Stimulated activated CD8-positive, alpha-beta memory T cell treated with anti-CD3 and anti-CD28 coated beads, Interleukin-4, amount 100 ng/mL, for 24 hours (primary cell): ENCODE measurements around the gene PKNOX2.

Source experiments
- DNase-seq: peaks from one replicate; pipeline ENCODE4 v3.0.0-alpha.2; 2020; ENCODE audit warnings: low read depth

PKNOX2 gene

DNA sequence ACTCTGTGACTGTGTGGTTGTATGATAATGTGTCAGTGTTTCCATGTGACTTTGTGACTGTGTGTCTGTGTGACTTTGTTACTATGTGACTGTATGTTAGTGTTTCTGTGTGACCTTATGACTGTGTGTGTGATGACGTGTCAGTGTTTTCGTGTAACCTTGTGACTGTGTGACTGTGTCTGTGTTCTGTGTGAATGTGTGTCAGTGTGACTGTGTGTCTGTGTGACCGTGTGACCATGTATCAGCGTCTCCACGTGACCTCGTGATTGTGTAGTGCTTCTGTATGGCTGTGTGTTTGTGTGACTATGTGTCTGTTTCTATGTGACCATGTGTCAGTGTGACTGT lies 9.5 kb upstream of the PKNOX2 start:
- DNase-seq, result no peak

DNA sequence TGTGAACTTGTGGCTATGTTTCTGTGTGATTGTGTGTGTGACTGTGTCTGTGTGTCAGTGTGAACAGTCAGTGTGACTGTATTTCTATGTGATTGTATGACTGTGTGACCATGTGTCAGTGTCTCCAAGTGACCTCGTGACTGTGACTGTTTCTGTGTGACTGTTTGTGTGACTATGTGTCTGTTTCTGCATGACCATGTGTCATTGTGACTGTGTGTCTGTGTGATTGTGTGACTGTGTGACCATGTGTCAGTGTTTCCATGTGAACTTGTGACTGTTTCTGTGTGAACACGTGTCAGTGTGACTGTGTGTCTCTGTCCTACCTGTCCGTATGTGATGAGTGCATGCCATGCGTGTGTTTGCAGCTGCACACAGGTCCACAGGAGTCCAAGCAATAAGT lies 8.8 kb upstream of the PKNOX2 start:
- DNase-seq, result no peak

DNA sequence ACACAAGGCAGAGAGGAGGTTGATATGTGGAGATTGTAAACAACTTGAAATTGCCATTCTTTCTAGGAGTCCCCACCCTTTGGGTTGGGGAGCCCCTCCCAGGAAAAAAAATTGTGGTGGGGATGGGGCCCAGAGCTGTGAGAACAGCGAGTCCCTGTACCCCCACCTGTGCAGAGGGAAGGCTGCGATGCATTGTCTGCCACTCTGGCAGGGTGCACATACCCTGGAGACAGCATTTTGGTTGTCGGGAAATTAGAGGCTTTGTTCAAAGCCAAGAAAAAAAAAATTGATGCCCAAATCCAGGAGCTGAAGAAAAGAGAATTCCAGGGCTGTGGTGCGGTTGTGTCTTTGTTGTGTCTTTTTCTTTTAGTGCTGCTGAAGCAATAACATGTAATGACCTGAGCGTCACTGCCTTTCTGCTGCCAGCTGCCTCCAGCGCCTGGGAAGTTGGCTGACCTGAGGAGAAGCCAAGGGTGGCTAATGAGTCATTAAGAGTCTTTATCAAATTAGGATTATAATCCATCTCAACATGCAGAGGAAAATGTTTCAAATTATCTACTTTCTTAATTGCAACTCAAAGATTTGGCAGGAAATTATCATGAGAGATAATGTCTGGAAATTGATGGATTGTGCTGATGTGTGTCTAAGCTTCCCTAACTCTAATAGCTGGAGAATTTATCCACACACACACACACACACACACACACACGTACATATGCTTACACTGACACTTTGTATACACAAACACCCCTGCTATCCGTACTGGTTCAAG lies 8.0 kb upstream of the PKNOX2 start:
- no peak for DNase-seq

DNA sequence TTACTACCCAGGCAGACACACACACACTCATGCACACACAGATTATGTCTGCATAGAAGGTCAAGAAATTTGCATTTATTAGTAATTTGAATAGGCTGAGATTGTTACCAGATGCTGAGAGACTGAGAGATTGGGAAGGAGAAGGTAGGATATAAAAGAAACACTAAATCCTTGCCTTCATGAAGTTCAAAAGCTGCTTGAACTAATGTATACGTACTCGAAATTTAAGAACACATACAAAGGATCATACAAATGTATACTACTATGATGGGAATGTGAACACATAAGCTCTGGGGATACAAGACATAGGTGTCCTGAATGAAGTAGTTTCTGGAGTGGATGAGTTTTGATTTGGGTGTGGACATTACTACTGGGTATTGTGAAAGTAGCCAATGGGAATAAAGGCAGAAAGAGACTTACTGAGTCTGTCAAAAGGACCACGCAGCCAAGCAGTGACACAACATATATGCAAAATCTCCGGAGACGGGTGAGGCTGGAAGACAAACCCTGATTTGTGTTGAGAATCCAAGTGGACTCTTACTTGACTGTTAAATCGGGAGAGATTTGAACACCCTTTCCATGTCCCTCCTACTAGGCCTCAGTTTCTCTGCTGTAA lies 7.3 kb upstream of the PKNOX2 start:
- DNase-seq, result no peak

DNA sequence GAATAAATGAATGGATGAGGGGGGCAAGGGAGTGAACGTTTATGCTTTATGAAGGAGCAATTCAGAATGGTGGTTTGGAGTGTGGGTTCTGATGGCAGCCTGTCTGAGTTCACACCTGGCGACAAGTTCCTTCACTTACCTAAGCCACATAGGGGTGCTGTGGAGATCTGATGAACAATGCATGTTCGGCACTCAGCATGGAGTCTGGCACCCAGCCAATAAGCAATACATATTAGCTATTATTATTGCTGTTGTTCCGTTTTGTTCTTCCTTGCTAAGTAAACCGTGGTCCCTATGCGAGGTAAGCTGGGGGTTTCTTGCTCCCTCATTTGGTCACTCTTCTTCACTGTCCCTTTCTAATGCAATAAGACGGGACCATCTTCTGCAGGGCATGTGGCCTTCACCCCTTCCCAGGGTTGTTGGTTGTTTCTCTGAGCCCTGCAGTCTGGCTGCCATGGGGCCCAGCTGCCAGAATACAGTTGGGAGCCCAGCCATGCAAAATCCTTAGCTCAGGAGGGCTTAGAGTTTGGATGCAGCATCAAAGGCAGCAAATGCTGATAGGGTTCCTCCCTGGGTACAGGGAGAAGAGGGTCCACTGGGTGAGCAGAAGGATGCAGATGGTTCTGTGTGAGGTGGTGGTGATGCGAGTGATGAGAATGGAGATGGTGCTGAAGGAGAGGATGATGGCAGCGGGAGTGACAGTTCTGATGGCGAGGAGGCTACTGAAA lies 6.4 kb upstream of the PKNOX2 start:
- DNase-seq, result no peak

DNA sequence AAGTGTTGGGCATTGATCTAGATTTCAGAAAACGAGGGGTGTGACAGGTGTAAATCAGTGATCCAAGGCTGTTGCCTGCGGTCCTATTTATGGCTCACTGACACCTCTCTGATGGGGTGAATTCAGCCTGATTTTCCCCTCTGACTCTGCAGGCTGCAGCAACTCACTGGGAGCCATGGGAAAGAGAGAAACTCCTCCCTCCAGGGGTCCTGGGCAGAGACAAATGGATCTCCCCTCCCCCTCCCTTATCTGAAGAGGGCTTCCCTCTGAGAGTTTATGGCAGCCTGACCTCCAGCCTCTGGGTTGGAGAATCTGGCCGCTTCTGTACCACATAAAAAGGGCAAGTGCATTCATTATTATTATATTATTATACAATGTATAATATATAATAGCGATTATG lies 1.8 kb upstream of the PKNOX2 start:
- DNase-seq, result no peak

DNA sequence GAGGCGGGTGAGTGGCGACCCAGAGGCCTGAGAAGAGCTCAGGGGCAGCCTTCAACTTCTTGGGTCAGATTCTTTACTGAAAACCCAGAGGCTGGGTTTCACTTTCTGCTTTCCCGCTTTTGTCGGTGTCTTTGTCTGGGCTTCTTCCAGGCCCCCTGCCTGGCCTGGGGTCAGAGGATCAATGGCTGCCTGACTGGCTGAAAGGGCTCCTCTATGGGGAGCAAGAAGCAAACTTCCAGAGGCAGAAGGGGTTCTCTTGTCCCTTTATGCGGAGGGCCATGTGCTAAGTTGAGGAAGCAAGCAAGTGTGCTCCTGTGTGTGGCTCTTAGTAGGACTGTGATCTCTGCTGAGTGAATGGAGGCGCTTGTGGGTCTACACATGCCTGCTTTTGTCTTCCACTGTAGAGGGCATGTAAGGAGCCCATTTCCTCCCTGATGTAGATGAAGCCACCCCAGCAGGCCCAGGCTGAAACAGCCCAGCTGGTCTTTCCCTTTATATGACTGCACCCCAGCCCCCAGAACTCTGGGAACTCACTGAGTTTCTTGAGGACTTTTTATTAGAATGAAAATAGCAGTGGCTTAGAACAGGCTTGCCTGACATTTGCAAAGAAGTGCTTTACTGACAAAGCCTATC lies 1.0 kb upstream of the PKNOX2 start:
- no peak for DNase-seq

DNA sequence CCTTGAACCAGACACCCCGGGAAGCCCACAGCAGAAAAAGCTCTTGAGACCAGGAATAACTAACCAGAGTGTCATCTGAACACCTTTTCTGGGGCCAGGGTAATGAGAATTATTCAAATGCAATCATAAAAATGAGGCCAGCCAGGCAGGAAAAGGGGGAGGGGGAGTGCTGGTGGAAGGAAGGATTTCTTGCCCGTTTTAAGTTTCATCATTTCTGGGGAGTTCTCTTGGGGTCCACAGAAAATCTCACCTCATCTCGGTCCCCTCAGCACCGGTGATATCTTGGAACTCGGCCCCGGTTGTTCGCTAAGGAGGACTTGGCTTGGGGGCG lies 495 bp upstream of the PKNOX2 start:
- no peak for DNase-seq

DNA sequence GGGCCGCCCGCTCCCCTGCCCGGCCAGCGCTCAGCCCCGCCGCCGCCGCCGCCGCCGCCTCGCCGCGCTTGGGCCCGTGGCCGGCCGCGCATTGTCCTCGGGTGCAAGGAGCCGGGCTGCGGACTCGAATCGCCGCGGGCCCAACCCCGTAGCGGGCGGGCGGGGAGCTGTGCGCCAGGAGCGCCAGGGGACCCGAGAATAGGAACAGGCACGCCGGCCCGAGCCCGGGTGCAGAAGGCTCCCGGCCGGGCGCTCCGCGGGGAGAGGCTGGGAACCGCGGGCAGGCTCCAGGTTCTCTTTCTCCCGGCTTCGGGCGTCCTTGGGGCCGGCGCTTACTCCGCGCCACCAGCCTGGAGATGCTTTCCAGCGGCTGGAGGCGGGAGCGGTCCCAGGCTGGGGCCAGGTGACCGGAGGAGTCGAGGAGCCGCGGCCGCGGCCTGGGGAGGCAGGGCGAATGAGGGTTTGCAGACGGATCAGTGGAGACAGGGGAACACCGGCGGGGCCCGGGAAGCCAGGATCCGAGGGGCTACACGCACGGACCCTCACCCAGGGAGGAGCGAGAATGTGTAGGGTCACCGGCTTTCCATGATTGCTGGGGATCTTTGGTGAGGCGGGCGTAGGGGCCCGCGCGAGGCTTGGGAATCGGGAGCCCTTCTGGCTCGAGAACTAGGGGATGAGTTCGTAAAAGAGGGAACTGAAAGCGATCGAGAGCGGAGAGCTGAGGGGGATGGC lies 726 bp downstream of the PKNOX2 start:
- no peak for DNase-seq

DNA sequence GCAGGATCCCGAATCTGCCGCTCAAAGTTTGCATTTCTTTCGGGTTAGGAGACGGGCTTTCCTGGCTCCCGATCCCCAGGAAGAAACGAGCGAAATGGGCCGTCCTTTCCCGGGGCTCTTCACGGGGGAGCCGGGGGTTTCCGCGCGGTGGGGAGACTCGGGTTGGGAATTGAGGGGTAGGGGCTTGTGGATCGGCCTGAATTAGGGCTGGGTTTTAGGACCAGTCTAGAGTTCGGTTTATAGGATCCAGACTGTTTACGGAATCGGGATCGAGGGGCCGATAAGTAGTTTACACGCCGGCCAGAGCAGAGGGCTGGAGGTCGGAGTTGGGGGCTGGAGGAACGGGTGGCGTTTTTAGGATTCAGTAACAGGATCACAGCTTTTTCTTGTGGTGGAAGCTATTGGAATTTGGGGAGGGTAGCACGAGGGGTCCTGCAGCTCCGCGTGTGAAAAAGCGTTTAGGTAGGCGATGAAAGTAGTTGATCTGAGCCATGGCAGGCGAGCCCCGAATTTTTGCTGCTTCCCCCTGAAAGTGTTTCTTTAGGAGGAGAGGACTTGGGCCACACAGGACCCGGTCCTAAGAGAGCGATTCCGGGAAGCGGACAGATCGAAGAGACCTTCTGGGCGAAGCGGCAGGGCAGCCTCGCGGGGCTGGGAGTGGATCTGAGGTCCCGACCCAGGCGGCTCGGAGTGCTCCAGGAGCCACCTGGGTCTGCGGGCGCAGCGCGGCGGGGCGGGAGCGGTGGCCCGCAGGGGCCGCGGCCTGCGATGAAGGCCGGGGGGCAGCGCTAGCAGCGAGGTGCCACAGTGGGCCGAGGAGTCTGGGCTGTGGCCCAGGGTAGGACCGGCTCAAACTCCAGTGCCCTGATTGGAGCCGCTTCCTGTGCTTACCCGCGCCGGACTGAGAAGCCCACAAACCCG lies 1.6 kb downstream of the PKNOX2 start:
- DNase-seq, result no peak

DNA sequence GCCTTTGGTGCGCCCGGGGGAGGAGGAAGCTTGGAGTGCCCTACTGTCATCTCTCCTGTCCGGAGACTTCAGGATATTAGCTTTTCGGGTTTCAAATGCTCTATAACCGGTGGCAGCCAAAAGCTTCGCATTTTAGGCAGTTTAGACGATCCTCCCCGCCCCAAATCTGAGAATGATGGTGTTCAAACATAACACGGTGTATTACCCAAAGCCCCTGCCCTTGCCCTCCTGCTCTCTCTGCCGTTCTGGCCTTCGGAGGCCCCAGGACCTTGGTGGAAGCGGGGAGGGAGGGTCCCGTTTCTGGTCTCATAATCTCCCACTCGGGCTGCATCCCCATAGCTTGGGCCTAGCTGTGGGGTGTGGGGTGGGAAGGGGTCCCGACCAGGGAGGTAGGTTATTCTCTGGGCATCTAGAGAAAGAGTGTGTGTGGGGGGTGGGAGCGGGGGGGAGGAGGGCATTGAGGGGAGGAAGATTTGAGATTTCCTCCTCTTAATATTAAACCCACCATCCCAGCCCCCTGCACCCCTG lies 2.3 kb downstream of the PKNOX2 start:
- no peak for DNase-seq

DNA sequence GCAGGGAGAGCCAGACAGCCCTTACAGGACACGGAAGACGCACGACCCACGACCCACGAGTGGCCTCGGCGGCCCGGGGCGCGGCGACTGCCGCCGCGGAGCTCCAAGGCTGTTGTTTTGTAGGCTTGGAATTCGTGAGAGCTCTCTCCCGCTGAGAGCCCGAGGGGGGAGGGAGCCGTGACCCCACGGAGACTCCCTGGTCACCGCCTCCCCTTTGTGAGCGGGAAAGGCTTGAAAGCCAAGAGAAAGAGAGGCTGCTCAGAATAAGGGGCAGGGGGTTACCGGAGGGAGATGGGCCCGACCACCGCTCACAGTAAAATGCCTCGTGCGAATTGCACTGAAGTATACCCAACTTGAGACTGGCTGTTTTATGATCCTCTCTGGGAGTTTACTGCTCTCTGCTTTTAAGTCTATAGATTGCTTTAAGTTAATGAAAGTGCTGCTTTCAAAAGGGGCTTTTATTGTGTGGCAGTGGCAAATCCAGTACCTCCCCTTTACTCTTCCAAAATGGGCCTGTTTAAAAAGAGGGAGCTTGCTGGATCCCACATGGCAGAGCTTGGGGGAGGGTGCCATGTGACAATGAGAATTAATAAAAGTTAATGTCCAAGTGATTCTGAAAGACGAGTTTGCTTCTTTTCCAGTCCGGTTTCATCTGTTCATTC lies 2.9 kb downstream of the PKNOX2 start:
- no peak for DNase-seq

DNA sequence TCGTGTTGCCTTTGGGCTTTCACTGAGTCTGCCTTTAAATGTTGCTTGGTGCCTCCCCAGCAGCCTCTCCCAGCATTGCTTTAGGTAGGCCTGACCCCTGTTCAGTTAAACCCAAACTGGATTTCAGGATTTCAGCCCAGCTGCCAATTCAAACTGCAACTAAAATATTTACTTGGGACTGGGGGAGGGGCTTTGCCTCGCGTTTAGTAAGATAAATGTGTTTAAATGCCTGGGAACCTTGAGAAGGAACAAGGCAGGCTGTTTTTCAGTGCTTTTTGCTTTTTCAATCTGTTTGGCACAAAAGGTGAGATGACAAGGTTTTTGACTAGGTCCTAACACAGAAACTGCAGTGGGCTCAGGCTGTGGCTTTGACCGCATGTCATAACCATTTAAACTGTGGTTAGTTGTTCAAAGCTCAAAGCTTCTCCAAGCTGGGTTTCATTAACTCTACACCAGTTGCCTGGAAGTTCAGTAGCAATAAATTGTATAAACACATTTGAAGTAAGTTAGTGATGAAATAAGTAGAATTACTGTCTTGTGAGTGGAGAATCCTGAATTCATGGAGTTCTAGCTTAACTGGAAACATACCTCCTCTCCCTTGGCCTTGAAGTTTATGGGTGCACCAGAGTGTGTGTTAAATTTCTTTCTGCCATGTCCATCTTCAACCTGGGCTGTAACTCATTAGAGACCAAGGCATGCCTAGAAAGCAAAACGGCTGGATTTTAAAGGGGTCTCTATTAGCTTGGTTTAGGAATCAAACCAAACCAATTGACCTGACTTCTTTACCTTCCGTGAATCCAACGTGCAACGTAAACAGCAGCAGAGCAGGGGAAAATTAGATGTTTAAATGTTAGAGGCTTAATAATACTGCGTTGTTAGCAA lies 3.6 kb downstream of the PKNOX2 start:
- no peak for DNase-seq

DNA sequence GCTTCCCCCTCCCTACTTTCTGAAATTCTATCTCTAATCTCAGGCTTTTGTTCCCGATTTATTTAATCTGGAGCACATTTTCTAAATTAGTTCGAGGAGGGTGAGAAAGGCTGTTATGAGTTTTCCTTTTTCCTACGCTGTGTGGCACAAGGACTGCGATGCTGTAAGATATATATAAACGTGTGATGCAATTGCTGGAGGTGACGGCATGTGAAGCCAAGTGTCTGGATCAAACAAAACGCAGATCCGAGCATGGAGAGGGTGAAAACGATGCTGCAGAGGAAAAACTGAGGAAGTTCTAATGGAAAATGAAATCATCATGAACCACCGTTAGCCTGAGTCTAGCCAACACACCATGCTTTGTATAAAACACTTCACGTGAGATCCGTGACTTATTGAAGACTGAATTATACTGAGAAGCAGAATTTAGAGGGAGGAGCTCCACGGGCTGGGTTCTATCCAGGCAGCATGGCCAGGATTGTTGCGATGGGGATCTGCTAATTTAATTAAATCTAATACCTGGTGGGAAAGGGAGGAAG lies 4.4 kb downstream of the PKNOX2 start:
- DNase-seq, result no peak

DNA sequence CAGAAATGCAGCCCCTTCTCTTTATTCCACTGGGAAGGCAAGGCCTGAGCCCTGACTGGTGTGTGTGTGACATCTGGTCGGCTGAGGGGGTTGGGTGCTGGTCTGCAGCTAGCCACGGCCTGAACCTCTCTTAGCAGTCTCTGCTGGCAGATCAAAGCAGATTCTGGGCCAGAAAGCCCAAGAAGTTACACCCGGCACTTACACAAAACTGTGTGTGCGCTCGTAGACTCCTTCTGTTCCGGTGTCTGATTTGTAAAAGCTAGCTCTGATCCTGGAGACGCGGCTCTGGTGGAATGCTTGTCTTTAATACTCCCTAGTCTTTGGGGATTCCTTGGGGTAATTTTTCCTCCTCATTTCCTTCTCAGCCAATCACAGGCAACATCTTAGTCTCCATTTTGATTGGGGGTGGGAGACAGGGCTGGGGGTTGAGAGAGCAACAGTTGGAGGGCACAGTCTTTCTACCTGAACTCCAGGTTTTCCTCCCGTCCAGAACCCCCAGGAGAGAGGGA lies 5.5 kb downstream of the PKNOX2 start:
- no peak for DNase-seq

DNA sequence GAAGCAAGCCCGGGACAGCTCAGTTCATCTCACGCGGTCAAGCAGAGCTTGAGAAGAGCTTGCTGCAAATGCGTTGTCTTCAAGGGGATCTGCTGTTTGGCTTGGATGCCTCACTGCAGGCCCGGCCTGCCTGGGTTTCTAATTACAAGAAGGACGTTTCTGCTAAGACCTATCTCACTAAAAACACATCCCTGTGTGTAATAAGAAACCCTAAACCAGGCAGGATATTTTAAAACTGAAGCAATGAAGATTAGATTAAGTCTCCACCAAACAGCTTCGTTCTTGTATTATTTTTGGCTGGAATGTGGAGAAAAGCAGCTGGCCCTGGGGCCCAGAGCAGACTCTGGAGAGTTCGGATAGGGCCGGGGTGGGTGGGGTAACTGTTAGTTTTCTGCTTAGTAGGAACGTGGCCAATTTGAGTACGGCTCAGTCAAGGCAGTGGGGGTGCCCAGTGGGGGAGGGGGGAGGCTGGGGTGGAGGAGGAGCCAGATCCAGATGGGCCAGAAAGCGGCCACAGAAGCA lies 6.0 kb downstream of the PKNOX2 start:
- DNase-seq, result no peak

DNA sequence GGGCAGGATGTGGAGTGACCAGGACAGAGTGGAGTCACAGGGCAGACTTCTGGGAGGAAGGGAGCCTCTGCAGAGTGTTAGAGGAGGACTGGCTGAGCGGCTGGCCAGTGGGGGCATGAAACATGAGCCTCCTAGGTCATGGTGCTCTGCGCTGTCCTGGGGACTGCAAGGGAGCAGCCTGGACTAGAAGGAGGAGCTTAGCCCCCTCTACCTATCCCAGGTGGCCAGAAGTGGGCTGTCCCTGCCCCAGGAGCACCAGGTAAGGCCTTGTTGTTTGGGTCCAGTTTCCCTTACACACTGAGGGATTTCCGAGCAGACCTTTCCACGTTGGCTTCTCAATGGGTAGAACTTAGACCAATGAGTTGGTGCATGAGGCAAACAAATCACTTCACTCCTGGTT lies 7.4 kb downstream of the PKNOX2 start:
- DNase-seq, result no peak

DNA sequence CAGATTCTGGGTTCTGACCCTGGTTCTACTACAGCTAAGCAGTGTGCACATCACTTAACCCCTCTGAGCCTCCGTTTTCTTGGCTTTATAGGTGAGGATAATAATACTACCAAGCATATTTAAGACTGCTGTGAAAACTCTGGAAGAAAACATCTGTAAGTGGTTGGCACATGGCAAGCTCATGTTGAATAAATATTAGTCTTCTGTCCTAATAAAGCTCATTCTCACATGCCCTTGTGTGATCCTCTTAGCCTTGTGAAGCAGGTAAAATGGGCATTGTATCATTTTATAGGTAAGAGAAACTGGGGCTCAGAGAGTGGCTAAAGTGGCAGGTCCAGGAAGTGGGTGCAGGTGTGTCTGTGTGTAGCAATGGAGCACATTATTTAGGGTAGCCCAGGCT lies 8.5 kb downstream of the PKNOX2 start:
- no peak for DNase-seq

DNA sequence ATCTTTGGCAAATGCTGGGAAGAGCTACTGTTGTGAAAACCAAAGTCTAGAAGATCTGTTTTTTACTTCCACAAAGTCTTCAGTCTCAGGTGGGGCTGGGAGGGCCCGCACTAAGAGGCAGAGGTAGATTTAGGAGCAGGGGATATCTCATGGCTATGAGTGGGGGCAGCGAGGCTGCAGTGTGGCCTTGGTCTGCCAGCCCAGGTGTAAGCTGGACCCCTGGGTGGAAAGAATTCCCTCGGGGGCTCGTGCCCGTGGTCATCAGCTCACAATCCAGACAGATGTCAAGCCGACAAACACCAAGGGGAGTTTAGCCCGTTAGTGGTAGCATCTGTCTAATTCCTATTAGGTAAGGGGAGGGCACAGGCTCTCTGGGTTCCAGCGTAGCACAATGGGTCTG lies 9.0 kb downstream of the PKNOX2 start:
- DNase-seq, result no peak
